ENCODE data around the gene ASAP2.
"Not testable (repeated sequence)": the region's sequence is repeated elsewhere in the genome, so short reads cannot be mapped to it uniquely, and the experiment has no call there.

The ASAP2 gene

GRCh38 chr2:9212661-9213411 lies 6.2 kb downstream of the ASAP2 start:
- no peak for DNase-seq

GRCh38 chr2:9213477-9214051 lies 7.0 kb downstream of the ASAP2 start:
- DNase-seq = no peak

GRCh38 chr2:9214873-9215272 lies 8.3 kb downstream of the ASAP2 start:
- DNase-seq = no peak

GRCh38 chr2:9215680-9216079 lies 9.1 kb downstream of the ASAP2 start:
- no peak for DNase-seq

DNA sequence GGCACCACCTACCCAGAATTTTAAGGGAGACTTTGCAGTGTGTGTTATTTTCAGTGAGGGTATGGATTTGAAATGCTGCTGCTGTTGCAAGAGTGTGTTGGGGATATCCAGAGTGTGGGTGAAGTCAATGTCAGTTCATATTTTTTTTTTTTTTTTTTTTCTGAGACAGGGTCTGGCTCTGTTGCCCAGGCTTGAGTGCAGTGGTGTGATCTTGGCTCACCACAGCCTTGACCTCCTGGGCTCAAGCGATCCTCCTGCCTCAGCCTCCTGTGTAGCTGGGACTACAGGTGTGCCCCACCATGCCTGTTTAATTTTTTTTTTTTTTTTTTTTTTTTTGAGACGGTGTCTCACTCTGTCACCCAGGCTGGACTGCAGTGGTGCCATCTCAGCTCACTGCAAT lies 9.5 kb downstream of the ASAP2 start:
- not testable (repeated sequence) for DNase-seq

DNA sequence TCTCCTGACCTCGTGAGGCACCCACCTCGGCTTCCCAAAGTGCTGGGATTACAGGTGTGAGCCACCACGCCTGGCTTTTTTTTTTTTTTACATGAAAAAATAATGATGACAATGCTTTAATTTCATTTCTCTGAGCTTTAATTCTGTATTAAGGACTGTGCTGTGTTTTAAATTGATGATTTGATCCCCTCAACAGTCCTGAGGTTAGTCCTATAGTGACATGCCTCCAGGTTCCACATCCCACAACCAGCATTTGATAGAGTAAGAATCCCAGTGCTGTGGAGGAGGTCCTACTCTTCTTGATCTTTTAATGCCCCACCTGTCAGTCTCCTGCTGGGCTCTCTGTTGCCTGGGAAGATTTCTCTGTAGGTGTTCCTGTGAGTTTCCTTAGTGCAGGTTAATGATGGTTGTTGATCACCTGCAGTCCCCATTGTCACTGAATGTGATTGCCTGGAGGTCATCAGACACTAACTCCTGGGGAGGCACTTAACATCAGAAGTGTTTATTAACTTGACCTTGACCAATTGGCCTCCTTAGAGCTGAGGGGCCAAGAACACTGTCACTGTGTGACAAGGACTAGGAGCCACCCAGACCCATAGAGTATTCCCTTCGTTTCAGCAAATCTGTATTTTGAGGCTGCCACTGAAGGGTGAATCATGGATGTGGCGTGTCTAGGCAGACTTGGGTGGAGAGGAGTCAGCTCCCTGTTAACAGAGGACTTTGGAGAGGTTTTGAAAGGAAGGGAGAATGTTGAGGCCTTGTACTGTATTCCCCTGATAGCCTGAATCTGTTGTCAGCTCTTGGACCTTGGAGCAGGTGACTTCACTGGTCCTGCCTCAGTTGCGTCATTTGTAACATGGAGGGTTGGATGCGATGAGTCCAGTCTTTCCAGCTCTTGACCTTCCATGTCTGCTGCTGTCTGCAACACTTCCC lies 11.5 kb downstream of the ASAP2 start:
- no peak for DNase-seq

DNA sequence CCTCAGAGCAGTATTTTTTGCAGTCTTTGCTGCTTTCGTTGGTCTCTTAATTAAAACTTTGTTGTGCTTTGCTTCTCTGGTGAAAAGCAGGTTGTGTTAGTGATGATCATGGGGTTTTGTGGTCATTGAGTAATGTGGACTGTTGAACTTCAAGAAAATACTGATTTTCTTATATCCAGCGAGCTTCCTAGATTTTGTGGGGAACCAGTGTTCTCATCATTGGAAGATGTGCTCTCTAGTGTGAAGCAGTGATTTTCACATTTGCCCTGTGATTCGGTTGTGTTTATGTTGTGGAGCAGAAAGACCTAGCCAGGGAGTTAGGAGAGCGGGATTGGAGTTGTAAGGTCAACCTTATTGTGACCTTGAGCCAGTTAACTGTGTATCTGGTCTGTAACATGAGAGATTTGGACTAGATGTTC lies 12.4 kb downstream of the ASAP2 start:
- no peak for DNase-seq

- DNase-seq = no peak
These were observed 13.6 kb downstream of the ASAP2 start for GRCh38 chr2:9220201-9220600.

GRCh38 chr2:9221223-9221622 lies 14.6 kb downstream of the ASAP2 start:
- no peak for DNase-seq

GRCh38 chr2:9222239-9222892 lies 15.8 kb downstream of the ASAP2 start:
- DNase-seq = no peak

GRCh38 chr2:9222893-9223287 lies 16.3 kb downstream of the ASAP2 start:
- DNase-seq = no peak

- DNase-seq = no peak
These were observed 19.2 kb downstream of the ASAP2 start for GRCh38 chr2:9225806-9226205.

GRCh38 chr2:9226458-9227380 lies 20.1 kb downstream of the ASAP2 start:
- no peak for DNase-seq

GRCh38 chr2:9228088-9228751 lies 21.6 kb downstream of the ASAP2 start:
- no peak for DNase-seq

GRCh38 chr2:9228781-9229469 lies 22.3 kb downstream of the ASAP2 start:
- no peak for DNase-seq

DNA sequence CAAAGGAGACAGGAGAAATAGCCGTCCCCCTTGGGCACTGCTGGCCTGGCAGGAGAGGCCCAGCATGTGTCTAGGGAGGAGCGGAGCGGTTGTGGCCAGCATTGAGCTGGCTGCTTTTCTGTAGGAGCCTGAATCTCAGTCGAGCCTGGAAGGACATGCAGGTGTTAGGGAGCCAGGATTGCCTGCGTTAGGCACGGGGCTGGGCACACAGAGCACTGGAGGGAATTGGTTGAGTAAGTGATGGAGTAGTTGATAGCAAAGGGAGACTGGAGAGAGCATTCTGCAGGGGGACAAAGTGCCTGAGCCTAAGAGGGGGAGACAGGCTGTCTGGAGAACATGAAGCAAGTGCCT lies 22.8 kb downstream of the ASAP2 start:
- no peak for DNase-seq

DNA sequence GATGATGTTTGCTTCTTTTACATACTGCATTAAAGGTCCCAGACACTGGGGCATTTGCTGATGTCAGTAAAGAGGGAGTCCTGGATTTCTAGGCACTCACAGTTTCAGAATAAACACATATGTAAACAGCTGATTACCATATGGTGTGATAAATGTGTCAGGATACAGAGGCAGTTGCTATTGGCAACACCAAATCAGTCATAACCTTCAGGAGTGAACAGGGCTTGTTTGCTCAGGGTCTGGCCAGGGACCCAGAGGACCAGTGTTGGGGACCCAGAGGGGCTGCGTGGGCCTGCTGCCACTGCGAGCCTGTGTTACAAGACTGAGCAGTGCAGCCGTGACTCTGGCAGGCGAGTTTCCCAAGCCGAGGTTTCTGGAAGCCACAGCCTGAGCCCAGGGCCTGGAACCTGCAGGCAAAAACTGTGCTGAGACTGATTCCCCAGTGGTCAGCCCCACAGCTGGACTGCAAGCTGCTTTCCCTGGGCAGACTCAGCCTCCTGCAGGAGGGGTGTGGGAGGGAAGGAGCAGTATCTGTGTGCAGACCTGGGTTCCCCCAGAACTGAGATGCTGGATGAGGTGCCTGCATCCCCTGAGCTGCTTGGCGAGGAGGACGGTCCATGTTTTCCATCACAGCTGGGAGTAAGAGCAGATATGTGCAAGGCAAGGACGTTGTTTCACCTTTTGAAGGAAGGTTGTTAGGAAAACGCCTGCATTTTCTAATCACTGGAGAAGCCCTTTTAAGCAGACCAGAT lies 23.6 kb downstream of the ASAP2 start:
- no peak for DNase-seq

DNA sequence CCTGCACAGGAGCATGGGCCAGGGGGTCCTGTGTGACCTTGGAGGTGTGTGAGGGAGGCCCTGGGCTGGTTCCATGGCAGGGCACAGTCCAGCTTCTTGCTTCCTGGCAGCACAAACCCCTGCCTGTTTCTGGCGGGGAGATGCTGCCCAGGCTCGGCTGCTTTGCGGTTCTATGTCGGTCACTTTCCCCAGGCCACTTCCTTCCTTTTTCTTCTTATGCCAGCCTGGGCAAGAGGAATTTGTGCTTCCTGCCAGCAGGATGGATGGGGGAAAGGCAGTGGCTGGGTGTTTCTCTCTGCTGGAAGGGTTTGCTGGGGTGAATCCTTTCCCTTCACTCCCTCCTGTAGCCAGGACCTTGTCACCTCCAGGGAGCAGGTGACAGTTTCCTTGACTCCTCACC lies 24.3 kb downstream of the ASAP2 start:
- DNase-seq = no peak

- no peak for DNase-seq
These were observed 24.9 kb downstream of the ASAP2 start for GRCh38 chr2:9231291-9232165.

All from NCI-H774 (cell line).